Measurements from ENCODE around the gene CDK14.

GRCh38 chr7:90886416-90886815 lies 290.3 kb downstream of the CDK14 start:
- TF ChIP-seq CTCF (conservative IDR thresholded peaks at IDR 0.05 in 1 of 2, IDR thresholded peaks at IDR 0.05 in 1 of 2; ENCODE audit: low read depth in 1 of 2, low read length in 2 of 2), result no peak
- TF ChIP-seq EZH2 (IDR thresholded peaks at IDR 0.05; ENCODE audit: low read length, missing control alignments), result no peak

Measured in fibroblast of lung (primary cell).